NCI-H1694 (cell line): Measurements from ENCODE around the gene GAREM2.

Experiments
- DNase-seq: peaks from one replicate; lab custom pipeline; 2025; lab: John Stamatoyannopoulos, UW

Gene GAREM2

DNA sequence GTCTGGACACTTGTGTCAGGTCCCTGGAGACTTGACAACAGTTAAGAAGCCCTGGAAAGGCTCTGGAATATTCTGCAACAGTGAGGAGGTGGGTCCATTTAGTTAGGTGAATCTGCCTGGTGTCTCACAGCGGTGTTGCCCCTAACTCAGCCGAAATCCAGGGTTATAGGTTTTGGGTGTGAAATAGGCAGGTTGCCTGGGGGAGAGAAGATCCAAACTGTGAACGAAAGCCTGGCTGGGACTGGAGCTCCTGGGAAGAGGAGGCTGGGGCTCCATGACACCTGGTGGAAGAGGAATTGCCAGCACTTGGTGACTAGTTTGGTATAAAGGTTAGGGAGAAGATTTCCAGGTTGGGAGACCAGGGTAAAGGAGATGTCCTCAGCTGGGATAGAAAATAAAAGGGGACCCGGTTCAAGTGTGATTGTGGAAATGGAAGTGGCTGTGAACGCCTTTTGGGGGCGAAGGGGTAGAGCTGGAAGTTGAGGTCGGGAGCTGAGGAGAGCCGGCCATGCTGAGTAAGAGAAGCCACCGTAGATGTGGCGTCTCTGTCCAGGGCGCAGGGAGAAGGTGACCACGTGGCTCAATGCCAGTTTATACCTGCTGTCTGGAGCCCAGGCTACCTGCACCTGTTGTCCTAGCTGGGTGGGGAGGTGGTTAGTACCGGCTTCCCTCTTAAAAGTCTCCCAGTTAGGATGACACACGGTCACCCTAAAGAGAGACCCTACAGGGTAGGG lies 3.0 kb upstream of the GAREM2 start:
- no peak for DNase-seq

DNA sequence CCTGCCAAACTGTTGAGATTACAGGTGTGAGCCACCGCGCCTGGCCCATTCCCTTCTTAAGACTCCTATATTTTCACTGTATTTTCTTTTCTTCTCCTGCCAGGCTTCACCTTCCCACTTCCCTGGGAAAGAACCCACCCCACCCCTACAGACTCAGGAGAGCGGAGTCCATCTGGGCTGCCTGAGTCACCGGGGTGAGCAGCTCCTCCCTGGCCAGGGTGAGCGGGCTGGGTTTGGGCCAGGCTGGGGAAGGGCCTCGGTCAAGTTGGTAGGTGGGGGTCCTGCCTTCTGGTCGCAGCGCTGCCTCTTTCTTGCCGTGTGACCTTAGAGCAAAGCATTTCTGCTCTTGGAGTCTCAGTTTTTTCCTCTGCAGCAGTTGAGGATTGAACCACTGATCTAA lies 2.1 kb upstream of the GAREM2 start:
- DNase-seq = no peak

DNA sequence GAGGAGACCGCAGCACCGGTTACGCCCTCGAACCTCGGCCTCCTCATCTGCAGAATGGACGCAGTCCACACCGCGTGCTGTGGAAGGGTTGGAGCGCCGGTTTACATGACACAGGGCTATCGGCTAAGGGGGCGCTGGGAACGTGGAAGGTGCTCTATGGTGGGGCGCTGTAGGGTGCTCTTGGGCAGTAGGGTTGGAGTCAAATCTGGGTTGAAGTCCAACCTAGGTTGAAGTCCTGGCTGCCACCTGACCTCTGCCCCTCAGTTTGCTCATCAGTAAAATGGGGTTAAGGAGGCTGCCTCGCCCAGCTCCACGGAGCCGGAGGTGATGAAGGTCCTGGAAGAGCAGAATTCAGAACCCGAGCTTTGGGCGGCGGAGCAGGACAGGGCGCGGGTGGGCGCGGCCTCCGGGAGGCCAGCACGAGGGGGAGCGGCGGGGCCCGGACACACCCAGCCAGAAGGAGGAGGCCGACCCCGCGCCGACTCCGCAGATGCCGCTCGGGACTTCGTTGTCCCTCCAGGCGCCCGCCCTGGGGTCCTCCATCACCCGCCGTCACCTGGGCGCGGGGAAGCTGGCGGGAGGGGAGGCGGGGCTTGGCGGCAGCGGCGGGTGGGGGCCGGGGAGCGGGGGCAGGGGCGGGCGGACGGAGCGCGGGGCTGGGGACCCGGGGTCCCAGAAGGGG lies 558 bp upstream of the GAREM2 start:
- DNase-seq = no peak

DNA sequence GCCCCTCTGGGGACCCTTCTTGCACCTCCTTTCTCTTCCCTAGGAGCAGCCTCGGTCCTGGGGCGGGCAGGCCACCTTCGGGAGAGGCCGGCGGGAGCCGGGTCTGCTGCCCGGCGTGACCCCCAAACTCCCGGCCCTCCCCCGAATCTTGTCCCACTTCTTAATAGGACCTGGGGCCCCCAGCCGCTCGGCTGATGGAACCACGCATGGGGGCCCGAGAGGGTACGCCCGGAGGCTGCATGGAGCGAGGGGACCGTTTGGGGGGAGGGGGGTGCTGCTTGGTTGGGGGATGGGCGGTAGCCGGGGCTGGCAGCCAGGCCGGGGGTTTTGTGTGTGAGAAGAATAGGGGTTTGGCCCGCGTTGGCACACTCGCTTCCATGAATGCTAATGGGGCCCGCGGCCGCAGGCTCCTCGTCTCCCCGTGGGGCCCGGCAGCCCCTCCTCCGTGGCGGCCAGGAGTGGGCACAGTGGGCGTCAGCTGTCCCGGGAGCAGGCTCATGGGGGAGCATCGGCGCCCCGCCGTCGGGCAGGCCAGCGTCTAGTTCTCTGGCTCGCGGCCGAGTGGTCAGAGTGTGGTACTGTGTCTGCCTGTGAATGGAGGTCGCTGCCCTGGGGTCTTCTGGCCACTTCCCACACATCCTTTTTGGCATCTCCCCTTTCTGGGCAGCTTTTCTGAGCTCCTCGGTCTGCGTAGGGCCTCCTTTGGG lies 1.0 kb downstream of the GAREM2 start:
- no peak for DNase-seq

DNA sequence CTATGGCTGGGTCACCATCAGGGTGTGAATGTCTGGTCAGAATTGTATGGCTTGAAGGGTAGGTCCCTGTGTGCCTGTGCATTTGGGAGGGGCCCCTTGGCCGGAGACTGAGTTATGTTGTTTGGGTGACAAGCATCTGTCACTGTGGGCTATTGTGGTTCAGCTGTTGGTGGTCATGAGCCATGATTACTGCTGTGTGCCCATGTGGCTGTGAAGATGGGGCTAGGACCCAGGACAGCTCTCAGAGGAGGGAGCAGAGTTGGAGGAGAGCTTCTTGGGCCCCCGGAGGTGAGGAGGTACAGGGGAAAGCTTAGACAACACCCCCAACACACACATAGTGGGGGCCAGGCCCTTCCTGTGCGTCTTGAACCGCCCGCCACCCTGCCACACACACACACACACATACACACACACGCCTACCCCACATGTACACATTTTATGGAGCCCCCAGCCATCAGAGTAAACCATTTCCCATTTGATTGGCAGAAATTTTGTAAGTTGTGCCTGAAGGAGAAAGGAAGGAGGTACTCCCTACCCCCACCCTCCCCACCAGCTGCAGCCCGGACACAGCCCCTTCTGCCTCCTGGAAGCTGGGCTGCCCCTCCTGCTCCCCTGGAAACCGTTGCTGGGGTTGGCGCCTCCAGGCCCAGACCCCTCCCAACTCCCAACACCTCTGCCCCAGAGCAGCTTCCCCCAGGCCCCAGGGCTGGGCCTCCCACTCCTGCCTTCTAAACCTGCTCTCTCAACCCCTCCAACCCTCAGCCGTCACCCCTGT lies 2.0 kb downstream of the GAREM2 start:
- no peak for DNase-seq

DNA sequence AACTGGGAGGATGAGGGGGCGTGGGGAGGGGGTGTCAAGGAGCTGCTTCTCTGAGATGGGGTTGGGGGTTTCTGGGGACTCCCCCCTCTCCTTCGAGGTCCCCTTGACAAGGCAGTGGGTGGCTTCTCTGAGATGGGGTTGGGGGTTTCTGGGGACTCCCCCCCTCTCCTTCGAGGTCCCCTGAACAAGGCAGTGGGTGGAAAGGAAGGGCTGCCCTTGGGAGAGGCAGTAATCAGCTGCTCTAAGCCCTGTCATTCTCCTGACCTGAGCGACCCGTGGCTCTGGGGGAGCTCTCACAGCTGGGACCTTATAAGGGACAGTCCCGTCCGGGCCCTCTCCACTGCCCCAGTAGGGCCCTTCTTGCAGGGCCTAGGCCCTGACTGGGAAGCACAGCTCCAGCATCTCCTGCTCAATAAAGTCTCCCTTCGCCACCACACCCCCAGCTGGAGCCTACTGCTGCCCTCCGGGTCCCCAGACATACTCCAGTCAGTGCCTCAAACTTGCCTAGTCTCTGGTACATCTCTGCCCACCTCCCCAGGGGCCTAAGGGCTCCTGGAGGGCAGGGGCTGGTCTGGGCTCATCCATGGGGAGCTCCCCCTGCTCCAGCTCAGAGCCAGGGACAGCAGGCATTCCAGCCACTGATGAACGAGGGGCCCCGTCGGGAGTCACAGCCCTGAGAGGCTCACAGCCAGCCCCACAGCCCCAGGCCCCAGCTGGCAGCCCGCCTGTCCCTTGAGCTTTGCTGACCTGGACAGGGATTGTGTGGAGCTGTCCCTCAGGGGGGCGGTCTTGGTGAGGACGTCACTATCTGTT lies 2.8 kb downstream of the GAREM2 start:
- DNase-seq = no peak

DNA sequence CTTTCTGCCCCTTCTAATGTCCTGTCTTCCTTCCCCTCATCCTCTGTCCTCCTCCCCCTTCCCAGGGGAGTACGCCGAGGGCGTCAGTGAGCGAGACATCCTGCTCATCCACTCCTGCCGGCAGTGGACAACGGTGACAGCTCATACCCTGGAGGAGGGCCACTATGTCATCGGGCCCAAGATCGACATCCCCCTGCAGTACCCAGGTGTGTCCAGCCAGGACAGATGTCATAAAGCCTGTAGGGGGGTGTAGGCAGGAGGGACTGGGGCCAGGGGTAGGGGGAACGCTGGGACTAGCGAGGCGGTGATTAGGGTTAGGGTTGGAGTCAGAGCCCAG lies 3.4 kb downstream of the GAREM2 start:
- DNase-seq = no peak

DNA sequence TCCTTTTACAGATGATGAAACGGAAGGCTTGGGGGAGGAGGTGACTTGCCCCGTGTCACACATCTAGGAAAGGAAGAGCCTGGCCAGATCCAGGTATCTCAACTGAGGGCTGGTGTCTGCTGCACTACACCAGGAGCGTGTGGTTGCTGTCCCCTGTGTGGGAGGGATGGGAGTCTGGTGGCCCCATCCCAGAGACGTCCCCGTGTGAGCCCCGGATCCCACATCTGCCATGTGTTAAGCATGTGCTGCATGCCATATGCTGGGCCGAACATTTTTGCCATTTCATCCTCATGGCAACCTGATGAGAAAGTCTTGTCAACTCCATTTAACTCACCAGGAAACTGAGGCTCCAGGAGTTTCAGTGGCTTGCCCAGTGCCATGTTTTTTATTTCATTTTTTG lies 4.2 kb downstream of the GAREM2 start:
- DNase-seq = no peak

DNA sequence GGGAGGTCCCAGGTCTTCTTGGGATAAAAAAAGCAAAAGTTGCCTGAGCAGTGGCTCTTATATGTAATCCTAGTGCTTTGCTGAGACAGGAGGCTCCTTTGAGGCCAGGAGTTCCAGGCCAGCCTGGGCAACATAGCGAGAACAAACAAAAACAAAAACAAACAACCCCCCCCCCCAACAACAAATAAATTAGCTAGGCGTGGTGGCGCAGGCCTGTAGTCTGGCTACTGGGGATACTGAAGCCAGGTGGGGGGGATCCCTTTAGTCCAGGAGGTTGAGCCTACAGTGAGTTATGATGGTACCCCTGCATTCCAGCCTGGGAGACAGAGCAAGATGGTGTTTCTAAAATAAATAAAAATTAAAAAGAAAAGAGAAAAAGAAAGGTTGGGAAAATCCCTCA lies 5.4 kb downstream of the GAREM2 start:
- no peak for DNase-seq

DNA sequence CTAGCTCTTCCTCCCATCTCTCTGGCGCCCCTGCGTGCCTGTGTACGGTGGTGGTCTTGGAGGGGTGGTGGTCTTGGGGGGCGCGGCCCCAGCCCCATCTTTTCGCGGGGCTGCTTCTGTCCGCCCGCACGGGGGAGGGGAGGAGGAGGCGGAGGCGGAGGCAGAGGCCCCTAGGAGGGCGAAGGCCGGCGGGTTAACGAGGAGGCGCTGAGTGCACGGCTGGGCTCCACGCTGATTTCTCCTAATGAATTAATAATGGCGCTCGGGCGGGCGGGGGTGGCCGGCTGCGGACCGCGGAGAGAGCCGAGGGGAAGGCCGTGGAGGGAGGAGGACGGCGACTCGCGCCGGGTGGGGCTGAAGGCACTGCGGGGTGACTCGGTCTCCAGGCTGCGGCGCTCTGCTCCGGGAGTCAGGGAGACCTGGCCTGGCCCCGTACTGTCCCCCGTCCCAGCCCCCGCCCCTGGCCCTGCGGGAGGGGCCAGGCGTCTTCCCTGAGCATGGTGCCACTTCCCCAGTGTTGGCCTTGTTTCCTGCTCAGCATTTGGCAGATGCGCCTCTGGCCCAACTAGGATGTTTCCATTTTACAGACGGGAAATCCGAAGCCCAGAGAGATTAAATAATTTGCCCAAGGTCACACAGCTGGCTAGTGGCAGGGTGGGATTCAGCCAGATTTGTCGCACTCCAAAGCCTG lies 6.0 kb downstream of the GAREM2 start:
- no peak for DNase-seq

DNA sequence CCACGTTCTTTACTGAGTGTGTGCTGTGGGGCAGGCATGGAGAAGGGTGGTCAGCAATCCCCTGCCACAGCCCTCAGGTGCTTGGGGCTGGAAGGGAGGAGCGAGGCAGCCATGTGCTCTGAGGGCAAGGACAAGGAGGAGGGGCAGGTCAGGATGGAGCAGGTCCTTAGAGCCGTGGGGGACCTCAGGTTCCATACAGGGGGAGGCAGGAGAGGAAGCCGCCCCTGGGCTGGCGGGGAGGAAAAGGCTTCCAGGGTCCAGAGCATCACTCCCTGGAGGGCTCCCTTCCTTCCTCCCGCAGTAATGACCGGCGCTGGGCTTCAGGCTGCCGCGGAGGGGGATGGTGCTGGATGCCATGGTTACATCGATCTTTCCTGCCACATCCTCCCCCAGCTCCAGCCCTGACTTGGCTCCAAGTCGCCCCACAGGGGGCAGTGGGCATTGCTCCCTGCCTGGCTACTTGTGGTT lies 6.6 kb downstream of the GAREM2 start:
- DNase-seq = no peak

DNA sequence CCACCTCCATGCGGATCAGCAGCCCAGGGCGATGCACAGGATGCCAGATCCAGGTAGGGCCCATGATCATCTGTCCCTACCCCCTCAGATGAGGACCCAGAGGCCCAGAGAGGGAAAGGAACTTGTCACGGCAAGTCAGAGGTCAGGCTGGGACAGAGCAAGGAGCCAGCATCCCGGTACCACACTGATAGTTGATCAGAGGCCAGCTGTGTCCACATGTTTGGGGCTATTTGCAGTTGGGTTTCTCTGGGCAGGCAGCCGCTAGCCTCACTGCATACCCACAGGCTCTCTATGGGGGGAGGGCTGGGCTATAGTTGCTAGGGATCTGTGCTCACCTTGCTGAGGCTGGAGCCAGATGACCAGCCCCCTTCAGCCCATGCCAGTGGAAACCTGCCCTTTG lies 9.6 kb downstream of the GAREM2 start:
- no peak for DNase-seq

DNA sequence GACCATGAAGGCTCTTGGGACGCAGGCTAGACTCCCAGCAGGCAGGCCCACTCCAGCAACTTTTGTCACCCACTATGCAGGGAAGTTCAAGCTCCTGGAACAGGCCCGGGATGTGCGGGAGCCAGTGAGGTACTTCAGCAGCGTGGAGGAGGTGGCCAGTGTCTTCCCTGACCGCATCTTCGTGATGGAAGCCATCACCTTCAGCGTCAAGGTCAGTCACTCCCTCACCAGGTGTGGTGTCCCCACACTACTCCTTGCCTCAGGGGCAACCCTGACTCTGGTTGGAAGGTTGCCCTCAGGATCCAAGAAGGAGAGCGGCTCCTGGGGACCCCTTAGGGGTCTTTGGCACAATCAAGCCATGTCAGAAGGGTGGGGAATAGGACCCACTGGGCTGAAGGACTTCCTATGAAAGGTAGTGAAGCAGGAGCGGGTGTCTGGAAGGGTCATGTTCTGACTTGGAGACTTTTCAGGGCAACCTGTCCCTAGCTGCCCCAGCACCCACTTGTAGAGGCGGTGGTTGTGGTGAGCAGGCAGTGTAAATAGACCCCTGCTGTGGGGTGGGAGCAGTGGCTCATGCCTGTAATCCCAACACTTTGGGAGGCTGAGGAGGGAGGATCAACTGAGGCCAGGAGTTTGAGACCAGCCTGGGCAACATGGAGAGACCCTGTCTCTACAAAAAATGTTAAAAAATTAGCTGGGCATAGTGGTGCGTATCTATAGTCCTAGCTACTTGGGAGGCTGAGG lies 10.2 kb downstream of the GAREM2 start:
- DNase-seq = no peak

DNA sequence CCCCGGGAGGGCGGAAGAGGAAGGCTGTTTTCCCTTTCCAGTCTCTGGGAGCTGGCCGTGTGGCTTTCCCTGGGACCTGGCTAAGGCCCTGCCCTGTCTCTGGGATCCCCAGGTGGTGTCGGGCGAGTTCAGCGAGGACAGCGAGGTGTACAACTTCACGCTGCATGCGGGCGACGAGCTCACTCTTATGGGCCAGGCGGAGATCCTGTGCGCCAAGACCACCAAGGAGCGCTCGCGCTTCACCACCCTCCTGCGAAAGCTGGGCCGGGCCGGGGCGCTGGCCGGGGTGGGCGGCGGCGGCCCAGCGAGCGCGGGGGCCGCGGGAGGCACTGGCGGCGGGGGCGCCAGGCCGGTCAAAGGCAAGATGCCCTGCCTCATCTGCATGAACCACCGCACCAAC lies 11.2 kb downstream of the GAREM2 start:
- DNase-seq = no peak

DNA sequence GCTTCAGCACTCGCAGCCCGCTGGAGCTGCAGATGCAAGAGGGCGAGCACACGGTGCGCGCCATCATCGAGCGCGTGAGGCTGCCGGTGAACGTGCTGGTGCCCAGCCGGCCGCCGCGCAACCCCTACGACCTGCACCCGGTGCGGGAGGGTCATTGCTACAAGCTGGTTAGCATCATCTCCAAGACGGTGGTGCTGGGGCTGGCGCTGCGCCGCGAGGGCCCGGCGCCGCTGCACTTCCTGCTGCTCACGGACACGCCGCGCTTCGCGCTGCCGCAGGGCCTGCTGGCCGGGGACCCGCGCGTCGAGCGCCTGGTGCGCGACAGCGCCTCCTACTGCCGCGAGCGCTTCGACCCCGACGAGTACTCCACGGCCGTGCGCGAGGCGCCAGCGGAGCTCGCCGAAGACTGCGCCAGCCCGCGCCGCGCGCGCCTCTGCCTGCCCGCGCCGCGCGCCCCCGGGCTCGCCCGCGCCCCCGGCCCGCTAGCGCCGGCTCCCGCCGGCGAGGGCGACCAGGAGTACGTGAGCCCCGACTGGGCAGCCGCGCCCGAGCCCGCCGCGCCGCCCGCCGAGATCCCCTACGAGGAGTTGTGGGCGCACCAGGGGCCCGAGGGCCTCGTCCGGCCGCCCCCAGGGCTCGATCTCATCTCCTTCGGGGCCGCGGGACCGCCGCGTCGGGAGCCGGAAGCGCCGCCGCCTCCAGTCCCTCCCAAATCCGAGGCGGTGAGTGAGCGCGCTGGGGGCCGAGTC lies 11.8 kb downstream of the GAREM2 start:
- no peak for DNase-seq

DNA sequence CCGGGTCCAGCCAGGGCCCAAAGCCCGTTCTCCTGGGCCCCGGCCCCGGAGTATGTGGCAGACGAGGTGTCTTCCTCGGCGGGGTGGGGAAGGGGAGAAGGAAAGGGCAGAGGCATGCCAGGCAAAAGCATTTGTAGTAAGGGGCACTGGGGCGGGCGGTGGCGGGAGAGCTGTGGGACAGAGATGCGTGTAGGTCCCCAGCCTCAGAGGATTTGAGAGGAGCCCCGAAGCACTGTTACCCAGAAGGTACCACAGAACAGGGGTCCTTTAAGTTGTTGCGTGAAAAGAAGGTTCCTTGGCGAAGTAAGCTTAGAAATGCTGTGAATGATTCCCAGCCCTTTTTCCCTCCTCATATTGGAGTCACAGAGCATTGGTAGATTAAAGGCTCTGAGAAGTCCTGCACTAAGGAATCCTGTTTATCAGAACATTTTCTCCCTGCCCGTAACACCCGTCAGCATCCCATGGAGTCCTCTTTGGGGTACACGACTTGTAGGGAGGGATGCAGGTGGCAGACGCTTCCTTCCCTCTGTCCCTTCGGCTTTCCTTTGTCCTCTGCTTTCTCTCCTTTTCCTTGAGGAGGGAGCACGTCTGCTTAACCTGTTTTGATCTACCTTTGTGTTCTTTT lies 12.5 kb downstream of the GAREM2 start:
- no peak for DNase-seq

DNA sequence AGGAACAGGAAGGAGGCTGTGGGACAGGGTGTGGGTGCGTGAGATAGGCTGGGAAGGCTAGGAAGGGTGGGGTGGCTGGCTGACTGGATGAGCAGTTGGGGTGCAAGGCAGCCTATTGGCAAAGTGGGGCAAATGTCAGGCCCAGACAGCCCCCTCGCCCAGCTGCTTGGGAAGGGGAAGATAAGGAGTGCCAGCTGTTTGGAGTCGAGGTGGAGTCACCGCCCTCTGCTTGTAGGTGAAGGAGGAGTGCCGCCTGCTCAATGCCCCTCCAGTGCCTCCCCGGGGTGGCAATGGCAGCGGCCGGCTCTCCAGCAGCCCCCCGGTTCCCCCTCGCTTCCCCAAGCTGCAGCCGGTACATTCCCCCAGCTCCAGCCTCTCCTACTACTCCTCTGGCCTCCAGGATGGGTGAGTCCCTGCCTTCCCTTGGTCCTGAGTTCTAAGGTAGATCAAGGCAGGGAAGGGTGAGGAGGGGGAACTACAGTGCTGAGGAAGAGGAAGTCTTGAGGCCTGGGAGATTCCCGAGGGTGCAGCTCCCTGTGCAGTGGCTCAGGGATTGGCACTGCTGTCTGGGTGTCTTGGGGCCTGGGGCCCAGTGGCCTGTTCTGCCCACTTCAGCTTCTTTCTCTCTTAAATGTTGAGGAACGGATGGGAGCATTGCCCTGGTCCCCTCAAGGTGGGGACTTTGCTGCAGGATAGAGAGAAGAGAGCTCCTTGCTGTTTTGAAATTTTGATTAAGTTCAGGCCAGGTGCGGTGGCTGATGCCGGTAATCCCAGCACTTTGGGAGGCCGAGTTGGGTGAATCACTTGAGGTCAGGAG lies 13.3 kb downstream of the GAREM2 start:
- DNase-seq = no peak

DNA sequence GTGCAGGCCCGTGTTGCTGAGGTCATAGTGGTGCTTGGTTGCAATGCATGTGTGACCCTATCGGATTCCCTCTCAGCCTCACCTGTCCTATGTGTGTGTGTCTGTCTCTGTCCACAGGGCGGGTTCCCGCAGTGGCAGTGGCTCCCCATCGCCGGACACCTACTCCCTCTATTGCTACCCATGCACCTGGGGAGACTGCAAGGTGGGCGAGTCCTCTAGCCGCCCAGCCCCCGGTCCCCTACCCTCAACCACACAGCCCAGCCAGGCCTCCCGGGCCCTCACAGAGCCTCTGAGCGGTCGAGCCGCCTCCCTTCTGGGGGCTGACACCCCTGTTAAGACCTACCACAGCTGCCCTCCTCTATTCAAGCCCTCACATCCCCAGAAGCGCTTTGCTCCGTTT lies 14.2 kb downstream of the GAREM2 start:
- DNase-seq = no peak
